Activated CD4-positive, alpha-beta T cell treated with anti-CD3 and anti-CD28 coated beads for 24 hours (primary cell): ENCODE measurements around the gene CTNNA3.

Source experiments
- DNase-seq, 2 donors: peaks; one replicate each; pipeline ENCODE4 v3.0.0-alpha.2; 2020; ENCODE audit warnings: low read depth in 2 of 2

CTNNA3 gene

GRCh38 chr10:66098595-66099480 is 1597.2 kb downstream of the CTNNA3 start:
- no peak for DNase-seq

DNA sequence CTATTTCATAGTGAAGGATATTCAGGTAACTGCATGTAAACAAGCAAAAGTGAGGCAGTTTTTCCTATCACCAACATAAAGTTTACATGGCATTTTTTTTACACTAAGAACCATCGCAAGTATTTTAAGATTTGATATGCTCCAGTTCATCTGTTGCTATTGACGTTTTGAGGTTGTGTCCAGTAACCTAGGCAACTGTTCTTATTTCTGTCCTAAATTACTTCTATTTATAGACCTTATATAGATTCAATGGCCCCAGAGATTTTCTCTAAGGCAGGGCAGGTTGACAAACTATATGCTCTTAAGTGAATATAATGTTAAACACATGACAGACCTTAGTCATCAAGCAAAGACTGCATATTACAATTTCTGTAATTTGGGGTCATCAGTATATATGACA is 1600.4 kb downstream of the CTNNA3 start:
- DNase-seq, result no peak

DNA sequence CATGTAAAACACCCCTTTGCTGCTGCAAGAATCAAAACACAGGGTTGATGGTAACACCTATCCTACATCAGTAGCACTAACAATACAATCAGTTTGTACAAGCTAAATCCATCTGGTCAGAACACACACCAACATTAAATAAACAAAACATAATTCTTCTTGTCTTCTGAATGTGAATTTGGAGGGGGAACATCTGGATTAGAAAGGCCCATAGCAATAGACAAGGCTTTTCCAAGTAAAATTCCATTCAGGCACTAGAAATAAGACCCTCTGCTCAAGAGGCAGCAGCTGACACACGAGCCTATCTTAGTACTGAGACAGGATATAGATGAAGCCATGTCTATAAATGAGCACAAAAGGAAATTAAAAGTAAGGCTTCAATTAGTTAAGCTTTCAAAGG is 1610.1 kb downstream of the CTNNA3 start:
- DNase-seq, result no peak

GRCh38 chr10:66071907-66072306 is 1624.1 kb downstream of the CTNNA3 start:
- DNase-seq, result no peak

DNA sequence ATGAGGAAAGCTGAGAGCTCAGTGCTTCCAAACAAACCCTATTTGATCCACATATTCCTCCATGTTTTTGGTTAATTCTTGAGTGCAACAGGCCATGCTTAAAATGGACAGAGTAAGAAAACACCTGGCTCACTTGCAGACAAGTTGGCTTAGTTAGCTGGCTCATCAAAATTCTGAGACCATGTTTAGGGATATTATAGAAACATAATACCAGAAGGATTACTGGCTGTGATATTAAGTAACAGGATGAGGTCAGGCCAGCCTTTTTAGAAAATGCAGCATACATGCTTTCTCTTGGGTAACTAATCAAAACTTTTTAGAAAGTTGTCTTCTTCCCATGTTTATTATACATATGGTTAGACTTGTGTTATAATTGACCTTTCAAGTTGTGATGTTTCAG is 1637.4 kb downstream of the CTNNA3 start:
- DNase-seq, result no peak

DNA sequence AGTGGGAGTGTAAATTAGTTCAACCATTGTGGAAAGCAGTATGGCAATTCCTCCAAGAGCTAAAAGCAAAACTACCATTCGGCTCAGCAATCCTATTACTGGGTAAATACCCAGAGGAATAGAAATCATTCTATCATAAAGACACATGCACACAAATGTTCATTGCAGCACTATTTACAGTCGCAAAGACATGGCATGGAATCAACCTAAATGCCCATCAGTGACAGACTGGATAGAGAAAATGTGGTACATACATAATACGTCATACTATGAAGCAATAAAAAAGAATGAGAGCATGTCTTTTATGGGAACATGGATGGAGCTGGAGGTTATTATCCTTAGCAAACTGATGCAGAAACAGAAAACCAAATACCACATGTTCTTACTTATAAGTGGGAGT is 1646.7 kb downstream of the CTNNA3 start:
- no peak for DNase-seq

- DNase-seq, result no peak
These were observed 1650.1 kb downstream of the CTNNA3 start for GRCh38 chr10:66045859-66046258.

- no peak for DNase-seq
These were observed 1654.2 kb downstream of the CTNNA3 start for GRCh38 chr10:66041771-66042170.

DNA sequence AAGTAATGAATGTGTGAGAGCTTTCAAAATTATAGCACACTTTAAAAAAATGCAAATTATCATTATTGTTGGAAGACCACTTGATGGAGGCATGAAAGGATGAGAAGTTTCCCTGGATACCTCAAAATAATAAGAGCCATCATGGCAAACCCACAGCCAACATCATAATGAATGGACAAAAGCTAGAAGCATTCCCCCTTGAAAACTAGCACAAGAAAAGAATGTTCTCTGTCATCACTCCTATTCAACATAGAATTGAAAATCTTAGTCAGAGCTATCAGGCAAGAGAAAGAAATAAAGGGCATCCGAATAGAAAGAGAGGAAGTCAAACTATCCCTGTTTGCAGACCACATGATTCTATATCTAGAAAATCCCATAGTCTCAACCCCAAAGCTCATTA is 1657.4 kb downstream of the CTNNA3 start:
- no peak for DNase-seq

GRCh38 chr10:66026321-66026720 is 1669.7 kb downstream of the CTNNA3 start:
- no peak for DNase-seq

DNA sequence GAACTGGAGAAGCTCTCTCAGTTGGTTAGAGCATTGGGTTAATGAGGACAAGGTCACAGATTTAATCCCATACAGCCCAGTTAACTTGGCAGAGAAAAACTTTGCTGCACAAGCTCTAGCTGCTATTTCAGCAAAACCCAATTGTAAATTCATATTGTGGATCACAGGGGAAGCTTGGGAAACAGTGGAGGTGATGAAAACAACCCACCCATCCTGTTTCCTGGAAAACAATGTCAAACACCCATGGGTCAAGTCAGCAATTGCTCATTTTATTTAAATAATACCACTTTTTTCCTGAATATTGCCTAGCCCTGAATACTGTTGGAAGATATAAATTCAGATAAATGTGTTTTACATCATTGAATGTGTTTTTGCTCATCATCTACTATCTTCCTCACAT is 1670.8 kb downstream of the CTNNA3 start:
- DNase-seq, result no peak

DNA sequence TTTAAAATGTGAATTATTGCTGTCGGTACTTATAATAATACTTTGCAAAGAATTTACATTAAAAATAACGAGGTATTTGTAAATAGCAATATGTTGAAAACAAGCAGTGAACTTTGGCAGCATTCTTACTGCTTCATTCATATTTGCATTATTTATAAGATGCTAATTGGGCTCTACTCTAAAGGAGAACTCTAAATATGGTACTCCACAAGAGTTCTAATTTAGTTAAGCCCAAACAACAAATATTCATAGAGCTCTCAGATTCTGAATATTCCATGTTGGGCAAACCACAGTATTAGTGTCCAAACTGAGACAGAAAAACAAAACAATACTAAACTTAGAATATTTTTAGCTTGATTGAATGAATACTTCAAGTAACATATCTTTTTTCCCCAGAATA is 1674.6 kb downstream of the CTNNA3 start:
- no peak for DNase-seq

DNA sequence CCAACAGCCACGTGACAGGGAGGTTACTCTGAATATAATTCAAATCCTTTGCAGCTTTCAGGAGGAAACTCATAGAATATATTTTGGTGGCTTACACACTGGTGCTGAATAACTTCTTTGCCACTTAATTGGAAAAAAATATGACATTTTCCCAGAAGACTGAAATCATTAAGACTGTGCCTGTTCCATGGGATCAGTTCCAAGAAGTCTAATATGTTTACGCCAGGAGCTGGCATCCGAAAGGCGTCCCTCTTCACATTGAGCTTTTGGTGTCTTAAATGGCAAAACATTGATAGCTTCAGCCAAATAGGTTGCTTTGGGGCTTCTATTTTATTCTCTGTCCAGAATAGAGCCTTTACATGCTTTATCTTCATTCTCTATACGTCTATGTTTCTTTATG is 1687.8 kb downstream of the CTNNA3 start:
- DNase-seq, result no peak

DNA sequence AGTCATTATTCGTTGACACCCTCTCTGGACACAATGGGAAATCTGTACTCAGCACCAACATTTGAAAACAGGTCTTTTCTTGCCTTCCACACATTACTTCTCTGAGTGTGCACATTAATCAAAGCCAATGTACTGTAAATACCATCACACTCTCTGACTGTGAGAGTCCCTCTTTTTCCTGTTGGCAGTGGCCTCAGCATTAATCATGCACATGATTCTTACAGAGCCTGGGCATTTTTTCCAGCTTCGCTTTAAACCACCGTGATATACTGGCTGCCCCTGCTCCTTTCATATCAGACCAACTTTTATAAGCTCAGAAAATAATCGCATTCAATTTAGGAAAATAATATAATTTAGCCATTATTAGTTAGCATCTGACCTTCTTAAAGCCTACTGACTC is 1689.6 kb downstream of the CTNNA3 start:
- no peak for DNase-seq

GRCh38 chr10:65993451-65993850 is 1702.5 kb downstream of the CTNNA3 start:
- no peak for DNase-seq

- no peak for DNase-seq
These were observed 1727.1 kb downstream of the CTNNA3 start for GRCh38 chr10:65968871-65969270.

DNA sequence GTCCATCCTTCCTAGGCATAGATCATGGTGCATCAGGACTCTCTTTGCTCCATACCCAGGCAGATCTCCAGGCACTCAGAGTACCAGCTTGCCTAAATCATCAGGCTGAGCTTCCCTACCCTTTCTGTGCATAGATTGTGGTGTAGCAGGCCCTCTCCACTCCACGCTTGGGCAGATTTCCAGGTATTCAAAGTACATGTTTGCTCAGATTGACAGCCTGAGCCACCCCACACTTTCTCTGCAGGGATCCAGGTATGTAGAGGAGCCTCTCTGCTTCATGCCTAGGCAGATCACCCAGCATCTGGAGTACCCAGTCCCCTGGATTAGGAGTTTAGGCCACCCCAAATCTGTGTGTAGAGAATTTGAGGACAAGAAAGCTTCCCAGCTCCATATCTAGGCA is 1727.6 kb downstream of the CTNNA3 start:
- DNase-seq, result no peak

GRCh38 chr10:65964205-65964604 is 1731.8 kb downstream of the CTNNA3 start:
- no peak for DNase-seq

- DNase-seq, result no peak
These were observed 1743.9 kb downstream of the CTNNA3 start for GRCh38 chr10:65952086-65952485.

DNA sequence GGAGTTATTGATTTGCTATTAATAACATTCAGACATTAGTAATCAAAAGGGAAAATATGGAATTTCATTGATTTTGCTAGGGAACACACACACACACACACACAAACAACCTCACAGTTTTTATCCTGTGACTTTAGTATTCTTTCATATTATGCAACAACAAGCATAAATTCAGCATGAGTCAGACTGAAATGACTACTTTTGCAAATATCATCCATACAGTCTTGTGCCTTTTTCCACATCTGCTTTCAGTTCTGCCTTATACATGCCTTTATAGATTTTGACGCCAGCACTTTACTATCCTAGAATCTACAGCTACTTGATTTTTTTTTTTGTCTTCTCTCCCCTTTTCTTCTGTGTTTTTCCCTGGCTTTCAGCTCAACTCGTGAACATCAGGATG is 1745.9 kb downstream of the CTNNA3 start:
- no peak for DNase-seq

GRCh38 chr10:65949526-65949925 is 1746.5 kb downstream of the CTNNA3 start:
- no peak for DNase-seq

GRCh38 chr10:65945061-65945460 is 1750.9 kb downstream of the CTNNA3 start:
- no peak for DNase-seq

DNA sequence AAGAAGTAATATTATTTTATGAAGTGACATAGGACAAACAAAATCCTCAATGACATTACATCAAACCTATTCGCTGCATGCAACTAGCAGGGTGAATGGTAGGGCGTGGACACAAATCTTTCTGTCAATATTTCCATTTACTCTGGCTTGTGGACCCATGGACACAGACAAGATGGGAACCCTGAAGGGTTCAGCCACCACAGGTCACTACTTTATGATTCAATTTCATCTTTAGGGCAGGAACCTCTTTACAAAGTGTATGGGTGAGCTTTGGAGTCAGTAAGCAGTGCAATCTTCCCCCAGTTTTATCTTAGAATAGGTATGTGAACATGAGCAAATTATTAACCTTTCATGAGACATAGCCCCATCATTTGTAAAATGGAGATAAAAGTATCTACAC is 1752.5 kb downstream of the CTNNA3 start:
- no peak for DNase-seq
